ENCODE results near the gene TTC6.

DNA sequence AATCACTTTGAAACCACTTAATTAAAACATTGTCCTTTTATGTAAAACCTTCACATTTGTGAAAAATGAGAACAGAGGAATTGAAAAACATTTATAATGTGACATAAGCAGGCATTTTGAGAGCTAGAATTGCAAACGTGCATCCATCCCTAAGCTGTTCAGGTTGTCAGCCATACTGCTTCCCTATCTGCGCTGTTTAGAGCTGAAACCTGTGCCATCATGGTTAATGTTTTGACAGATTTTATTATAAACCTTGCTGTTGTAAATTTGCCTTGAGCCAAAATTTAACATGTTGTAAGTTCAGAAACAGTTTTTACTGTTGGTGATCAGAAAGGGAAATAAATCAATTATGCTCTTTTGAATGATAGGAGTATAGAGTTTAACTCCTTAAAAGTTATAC lies 32.2 kb upstream of the TTC6 start:
- TF ChIP-seq POLR2A (IDR thresholded peaks at IDR 0.05) = no peak
- TF ChIP-seq, protein P1, sequence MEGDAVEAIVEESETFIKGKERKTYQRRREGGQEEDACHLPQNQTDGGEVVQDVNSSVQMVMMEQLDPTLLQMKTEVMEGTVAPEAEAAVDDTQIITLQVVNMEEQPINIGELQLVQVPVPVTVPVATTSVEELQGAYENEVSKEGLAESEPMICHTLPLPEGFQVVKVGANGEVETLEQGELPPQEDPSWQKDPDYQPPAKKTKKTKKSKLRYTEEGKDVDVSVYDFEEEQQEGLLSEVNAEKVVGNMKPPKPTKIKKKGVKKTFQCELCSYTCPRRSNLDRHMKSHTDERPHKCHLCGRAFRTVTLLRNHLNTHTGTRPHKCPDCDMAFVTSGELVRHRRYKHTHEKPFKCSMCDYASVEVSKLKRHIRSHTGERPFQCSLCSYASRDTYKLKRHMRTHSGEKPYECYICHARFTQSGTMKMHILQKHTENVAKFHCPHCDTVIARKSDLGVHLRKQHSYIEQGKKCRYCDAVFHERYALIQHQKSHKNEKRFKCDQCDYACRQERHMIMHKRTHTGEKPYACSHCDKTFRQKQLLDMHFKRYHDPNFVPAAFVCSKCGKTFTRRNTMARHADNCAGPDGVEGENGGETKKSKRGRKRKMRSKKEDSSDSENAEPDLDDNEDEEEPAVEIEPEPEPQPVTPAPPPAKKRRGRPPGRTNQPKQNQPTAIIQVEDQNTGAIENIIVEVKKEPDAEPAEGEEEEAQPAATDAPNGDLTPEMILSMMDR (IDR thresholded peaks at IDR 0.05) = no peak
